BJ (cell line): Measurements from ENCODE around the gene SCAPER. TPM values are rescaled to one million over a fixed set of nuclear protein-coding genes. Genes with fewer than 3 reads are reported as not detected.

ENCODE experiments used
- CTCF ChIA-PET: fragments of 350-600 bp; formaldehyde crosslinking; extraction: SDS; loops from one replicate; lab custom pipeline; 2021; ENCODE audit warnings: antibody characterized with exemption, inconsistent platforms; lab: Yijun Ruan, JAX
- POLR2A ChIA-PET: fragments of 300-600 bp; sonication (Branson Sonifier 250); formaldehyde crosslinking; extraction: SDS; loops from one replicate; lab custom pipeline; 2021; ENCODE audit warnings: antibody characterized with exemption; lab: Charles Lee
- DNase-seq: peaks from one replicate; pipeline ENCODE4 v3.0.0-alpha.2; 2011; ENCODE audit warnings: low read depth
- H3K27me3 ChIP-seq: 2 replicates; pipeline ENCODE4 v1.6.0; 2011; ENCODE audit warnings: low read length; ENCODE audit not compliant: control insufficient read depth, insufficient read depth
- H3K36me3 ChIP-seq: 2 replicates; pipeline ENCODE4 v1.5.1; 2011; ENCODE audit warnings: low read length; ENCODE audit not compliant: control insufficient read depth, insufficient read depth
- H3K4me3 ChIP-seq: 2 replicates; pipeline ENCODE4 v1.5.1; 2011; ENCODE audit warnings: low read depth, mild to moderate bottlenecking, control low read depth, low read length
- CTCF ChIP-seq: IDR thresholded peaks from 2 replicates; pipeline ENCODE4 v1.5.1; 2011; ENCODE audit warnings: low read depth, mild to moderate bottlenecking, control low read depth, inconsistent platforms, low read length, moderate library complexity; ENCODE audit not compliant: insufficient read depth
- polyA plus RNA-seq: library from polyadenylated mRNA; depleted of rRNA; stranded (reverse); fragments of >200 nt; gene quantifications from 2 replicates; pipeline ENCODE4 v1.2.3, GENCODE V29; 2011

The SCAPER gene
- polyA plus RNA-seq, 1 experiment = 2.3 TPM

- ChIA-PET POLR2A (no interaction called here), CTCF (no interaction called here)
- TF ChIP-seq CTCF = no peak
Measured at GRCh38 chr15:76929011-76929760, 24.0 kb upstream of the SCAPER start.

GRCh38 chr15:76928201-76928600 lies 23.1 kb upstream of the SCAPER start:
- no peak for DNase-seq
- no peak overlapping the region for H3K4me3 ChIP-seq
- H3K36me3 ChIP-seq = no peaks in the 10 kb centered on the region
- no peak for TF ChIP-seq CTCF
- CTCF ChIA-PET = no interaction called here
- no peaks in the 10 kb centered on the region for H3K27me3 ChIP-seq
- POLR2A ChIA-PET = no interaction called here

More at GRCh38 chr15:76929011-76929760, 24.0 kb upstream of the SCAPER start:
- Histone ChIP-seq H3K36me3 (no peaks in the 10 kb centered on the region), H3K27me3 (no peaks in the 10 kb centered on the region), H3K4me3 (no peak overlapping the region)
- no peak for DNase-seq

GRCh38 chr15:76916369-76916768 lies 11.2 kb upstream of the SCAPER start:
- ChIA-PET CTCF (interaction anchor here (1.0 to 1.2 kb wide), 2 partner anchors 8 to 10 kb away, joined by 3 read pairs; no protein-coding TSS in a partner anchor), POLR2A (no interaction called here)
- Histone ChIP-seq H3K36me3 (no peaks in the 10 kb centered on the region), H3K27me3 (peaks cover 7% of the 10 kb centered on the region), H3K4me3 (no peak overlapping the region)
- no peak for DNase-seq
- no peak for TF ChIP-seq CTCF

- CTCF ChIA-PET = interaction anchor here (0.9 kb wide), 1 partner anchor 10 kb away, joined by 4 read pairs; no protein-coding TSS in a partner anchor
Measured at GRCh38 chr15:76913737-76914136, 8.6 kb upstream of the SCAPER start.

More at GRCh38 chr15:76913737-76914136, 8.6 kb upstream of the SCAPER start:
- H3K4me3 ChIP-seq = no peak overlapping the region
- TF ChIP-seq CTCF = no peak
- H3K27me3 ChIP-seq = peaks cover 4% of the 10 kb centered on the region; the same call in 1 of the 2 replicates
- POLR2A ChIA-PET = no interaction called here
- no peak for DNase-seq
- no peaks in the 10 kb centered on the region for H3K36me3 ChIP-seq
